ENCODE data around the gene RYR2.

- no peak for TF ChIP-seq CTCF (IDR thresholded peaks at IDR 0.05)
- no peak for TF ChIP-seq EZH2 (IDR thresholded peaks at IDR 0.05; ENCODE audit: borderline replicate concordance, insufficient read depth, low read depth, low read length, poor library complexity, severe bottlenecking)
Observed at GRCh38 chr1:237119091-237119490, 77.1 kb downstream of the RYR2 start.
